Suprapubic skin (tissue), 4 donors: ENCODE data around the gene TTC27. TPM values are rescaled to one million over a fixed set of nuclear protein-coding genes. Genes with fewer than 3 reads are reported as not detected.

Source experiments
- DNase-seq, 2 donors: peaks; one replicate each; pipeline ENCODE4 v3.0.0-alpha.2; 2019; ENCODE audit warnings: low spot score in 2 of 2
- H3K27ac ChIP-seq: fragments of 200-600 bp; sonication (generic); one replicate; pipeline ENCODE4 v1.5.1; 2019
- H3K27me3 ChIP-seq: fragments of 200-600 bp; sonication (generic); one replicate; pipeline ENCODE4 v1.5.1; 2019
- H3K36me3 ChIP-seq: fragments of 200-600 bp; sonication (generic); one replicate; pipeline ENCODE4 v1.5.1; 2019
- H3K4me1 ChIP-seq: fragments of 200-600 bp; sonication (generic); one replicate; pipeline ENCODE4 v1.5.1; 2019
- H3K4me3 ChIP-seq: fragments of 200-600 bp; sonication (generic); one replicate; pipeline ENCODE4 v1.5.1; 2019; ENCODE audit warnings: mild to moderate bottlenecking
- H3K9me3 ChIP-seq: fragments of 200-600 bp; sonication (generic); one replicate; pipeline ENCODE4 v1.5.1; 2019
- EP300 ChIP-seq: sonication (generic); formaldehyde crosslinking; IDR thresholded peaks from one replicate; pipeline ENCODE4 v1.6.1; 2017; ENCODE audit warnings: antibody characterized with exemption
- POLR2A ChIP-seq, 2 donors: fragments of 450-650 bp; IDR thresholded peaks; one replicate each; pipeline ENCODE4 v1.6.1; 2017; ENCODE audit warnings: antibody characterized with exemption in 2 of 2, mild to moderate bottlenecking in 2 of 2, moderate library complexity in 2 of 2
- POLR2AphosphoS5 ChIP-seq, 3 donors: sonication (generic); formaldehyde crosslinking; IDR thresholded peaks; one replicate each; pipeline ENCODE4 v1.6.1; 2017; ENCODE audit warnings: antibody characterized with exemption in 3 of 3
- WGBS: methylation state at CpG from one replicate; pipeline ENCODE4 v1.1.5; 2018; 5-methylcytosine and 5-hydroxymethylcytosine counted together
- total RNA-seq, 4 donors: library from RNA; depleted of rRNA; stranded (reverse); fragments of >200 nt; gene quantifications; one replicate each; pipeline ENCODE4 v1.1.0, GENCODE V29; 2016
- TF ChIP-seq, protein P1 (sequence below), 2 donors: fragments of 200-600 bp in 1 of 2; fragments of 450-650 bp in 1 of 2; sonication (generic) in 1 of 2; IDR thresholded peaks; one replicate each; pipeline ENCODE4 v1.5.1; 2016 to 2019; ENCODE audit warnings: antibody characterized with exemption in 2 of 2, mild to moderate bottlenecking in 1 of 2, moderate library complexity in 1 of 2

Gene TTC27
- total RNA-seq, 4 donors from 2014 or later, result 14.0 to 32.7 (median 19.1) TPM

DNA sequence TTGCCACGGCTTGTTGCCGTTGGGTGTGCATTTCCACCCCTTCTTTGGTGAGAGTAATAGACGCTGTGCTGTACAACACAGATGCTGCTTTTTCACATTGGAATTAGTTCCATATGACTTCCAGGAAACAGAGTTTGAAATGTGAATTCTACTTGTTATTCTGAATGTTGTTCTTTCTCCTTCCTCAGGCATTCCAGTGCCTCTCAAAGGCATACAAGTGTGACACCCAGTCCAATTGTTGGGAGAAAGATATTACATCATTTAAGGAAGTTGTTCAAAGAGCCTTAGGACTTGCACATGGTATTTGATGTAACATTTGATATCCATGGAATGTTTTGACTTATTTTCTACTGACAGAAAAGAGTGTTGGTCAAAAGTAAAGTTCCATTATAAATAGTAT is 184.5 kb downstream of the TTC27 start:
- Histone ChIP-seq H3K36me3 (no peaks in the 10 kb centered on the region), H3K4me1 (peaks cover 2% of the 10 kb centered on the region), H3K4me3 (no peak overlapping the region), H3K9me3 (no peaks in the 10 kb centered on the region), H3K27me3 (no peaks in the 10 kb centered on the region), H3K27ac (no peak overlapping the region)
- TF ChIP-seq POLR2AphosphoS5 (IDR thresholded peaks at IDR 0.05) (no peak), EP300 (no peak), POLR2A (IDR thresholded peaks at IDR 0.05) (no peak)
- TF ChIP-seq, protein P1, sequence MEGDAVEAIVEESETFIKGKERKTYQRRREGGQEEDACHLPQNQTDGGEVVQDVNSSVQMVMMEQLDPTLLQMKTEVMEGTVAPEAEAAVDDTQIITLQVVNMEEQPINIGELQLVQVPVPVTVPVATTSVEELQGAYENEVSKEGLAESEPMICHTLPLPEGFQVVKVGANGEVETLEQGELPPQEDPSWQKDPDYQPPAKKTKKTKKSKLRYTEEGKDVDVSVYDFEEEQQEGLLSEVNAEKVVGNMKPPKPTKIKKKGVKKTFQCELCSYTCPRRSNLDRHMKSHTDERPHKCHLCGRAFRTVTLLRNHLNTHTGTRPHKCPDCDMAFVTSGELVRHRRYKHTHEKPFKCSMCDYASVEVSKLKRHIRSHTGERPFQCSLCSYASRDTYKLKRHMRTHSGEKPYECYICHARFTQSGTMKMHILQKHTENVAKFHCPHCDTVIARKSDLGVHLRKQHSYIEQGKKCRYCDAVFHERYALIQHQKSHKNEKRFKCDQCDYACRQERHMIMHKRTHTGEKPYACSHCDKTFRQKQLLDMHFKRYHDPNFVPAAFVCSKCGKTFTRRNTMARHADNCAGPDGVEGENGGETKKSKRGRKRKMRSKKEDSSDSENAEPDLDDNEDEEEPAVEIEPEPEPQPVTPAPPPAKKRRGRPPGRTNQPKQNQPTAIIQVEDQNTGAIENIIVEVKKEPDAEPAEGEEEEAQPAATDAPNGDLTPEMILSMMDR (IDR thresholded peaks at IDR 0.05), result no peak
- WGBS, result 62% methylated on average over 3 of the region's 3 CpGs
- DNase-seq, result no peak

DNA sequence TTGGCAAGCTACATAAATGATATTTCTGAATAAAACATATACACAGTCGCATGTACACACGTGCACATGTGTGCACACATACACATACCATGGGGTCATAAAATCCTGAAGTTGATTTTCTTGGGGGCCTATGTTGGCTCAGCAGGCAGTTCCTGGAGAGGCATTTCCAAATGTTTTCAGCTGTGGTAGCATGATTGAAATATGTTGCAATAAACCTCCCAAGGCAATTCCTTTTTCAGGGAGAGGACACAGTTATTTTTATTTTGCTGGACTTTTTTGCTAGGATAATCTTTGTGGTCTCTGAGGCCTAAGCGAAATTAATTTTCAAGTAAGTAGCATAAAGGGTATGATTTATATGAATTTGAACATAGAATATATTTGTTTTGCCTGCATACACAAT is 192.2 kb downstream of the TTC27 start:
- H3K36me3 ChIP-seq, result no peaks in the 10 kb centered on the region
- H3K9me3 ChIP-seq, result no peaks in the 10 kb centered on the region
- H3K27me3 ChIP-seq, result no peaks in the 10 kb centered on the region
- WGBS, result 65% methylated on average over 3 of the region's 3 CpGs
- H3K27ac ChIP-seq, result no peak overlapping the region
- TF ChIP-seq EP300, result no peak
- TF ChIP-seq POLR2AphosphoS5 (IDR thresholded peaks at IDR 0.05), result no peak
- no peak for TF ChIP-seq POLR2A (IDR thresholded peaks at IDR 0.05)
- TF ChIP-seq, protein P1 (IDR thresholded peaks at IDR 0.05), result no peak
- no peak overlapping the region for H3K4me3 ChIP-seq
- H3K4me1 ChIP-seq, result peaks cover under 1% of the 10 kb centered on the region
- no peak for DNase-seq

DNA sequence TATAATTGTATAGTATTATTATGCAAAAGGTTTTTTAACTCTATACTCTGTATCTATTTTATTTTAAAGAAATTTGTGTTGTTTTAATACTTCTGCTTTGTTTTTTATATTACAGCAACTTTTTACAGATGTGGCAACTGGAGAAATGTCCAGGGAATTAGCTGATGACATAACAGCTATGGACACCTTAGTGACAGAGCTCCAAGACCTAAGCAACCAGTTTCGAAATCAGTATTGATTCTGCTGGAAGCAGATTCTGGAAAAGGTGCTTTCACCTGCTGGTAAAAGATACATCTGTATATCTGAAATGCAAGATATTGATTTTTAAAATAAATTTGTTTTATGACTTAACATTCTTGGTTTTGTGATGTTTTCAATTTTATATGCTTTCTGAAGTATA is 192.9 kb downstream of the TTC27 start:
- Histone ChIP-seq H3K9me3 (no peaks in the 10 kb centered on the region), H3K4me1 (peaks cover 3% of the 10 kb centered on the region), H3K4me3 (no peak overlapping the region), H3K27me3 (no peaks in the 10 kb centered on the region), H3K36me3 (no peaks in the 10 kb centered on the region), H3K27ac (no peak overlapping the region)
- 83% methylated on average over 1 of the region's 1 CpG for WGBS
- no peak for DNase-seq
- TF ChIP-seq POLR2A (IDR thresholded peaks at IDR 0.05), result no peak
- TF ChIP-seq POLR2AphosphoS5 (IDR thresholded peaks at IDR 0.05), result no peak
- no peak for TF ChIP-seq EP300
- TF ChIP-seq, protein P1 (IDR thresholded peaks at IDR 0.05), result no peak

DNA sequence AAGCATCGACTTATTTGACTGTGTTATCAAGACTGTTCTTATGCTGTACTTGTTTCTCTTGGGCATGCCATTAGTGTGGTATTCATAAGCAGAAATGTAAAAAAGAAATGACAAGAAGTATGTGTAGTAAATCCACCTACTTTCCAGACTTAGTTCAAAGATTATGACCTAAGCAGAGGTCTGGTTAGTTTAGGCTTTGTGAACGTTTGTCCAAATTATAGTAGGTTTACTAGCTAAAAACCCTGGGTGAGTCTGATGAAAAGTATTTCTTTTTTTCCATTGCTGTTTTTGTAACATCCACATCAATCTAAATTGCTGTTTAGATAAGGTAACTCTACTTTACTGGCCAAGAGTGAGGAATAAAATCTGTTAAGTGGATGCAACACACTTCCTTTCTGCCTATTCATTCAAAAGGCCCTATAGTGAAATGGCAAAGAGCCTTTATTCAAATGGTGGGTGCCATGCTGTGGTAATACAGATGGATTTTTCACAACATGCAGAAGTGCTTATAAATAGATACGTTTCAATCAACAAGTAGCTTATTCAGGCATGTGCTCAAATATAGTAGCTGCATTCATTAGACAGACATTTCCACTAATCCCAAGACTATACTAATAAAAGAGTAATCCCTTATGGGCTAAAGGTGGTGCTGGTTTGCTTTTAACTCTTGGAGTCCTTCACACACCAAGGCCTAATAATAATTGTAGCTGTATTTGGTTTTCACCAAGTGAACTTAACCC is 196.4 kb downstream of the TTC27 start:
- Histone ChIP-seq H3K4me3 (no peak overlapping the region), H3K9me3 (no peaks in the 10 kb centered on the region), H3K27ac (no peak overlapping the region), H3K27me3 (no peaks in the 10 kb centered on the region), H3K36me3 (no peaks in the 10 kb centered on the region), H3K4me1 (peaks cover 3% of the 10 kb centered on the region)
- no peak for TF ChIP-seq EP300
- no peak for TF ChIP-seq POLR2A (IDR thresholded peaks at IDR 0.05)
- TF ChIP-seq, protein P1 (IDR thresholded peaks at IDR 0.05), result no peak
- TF ChIP-seq POLR2AphosphoS5 (IDR thresholded peaks at IDR 0.05), result no peak
- 88% methylated on average over 3 of the region's 3 CpGs for WGBS
- no peak for DNase-seq

DNA sequence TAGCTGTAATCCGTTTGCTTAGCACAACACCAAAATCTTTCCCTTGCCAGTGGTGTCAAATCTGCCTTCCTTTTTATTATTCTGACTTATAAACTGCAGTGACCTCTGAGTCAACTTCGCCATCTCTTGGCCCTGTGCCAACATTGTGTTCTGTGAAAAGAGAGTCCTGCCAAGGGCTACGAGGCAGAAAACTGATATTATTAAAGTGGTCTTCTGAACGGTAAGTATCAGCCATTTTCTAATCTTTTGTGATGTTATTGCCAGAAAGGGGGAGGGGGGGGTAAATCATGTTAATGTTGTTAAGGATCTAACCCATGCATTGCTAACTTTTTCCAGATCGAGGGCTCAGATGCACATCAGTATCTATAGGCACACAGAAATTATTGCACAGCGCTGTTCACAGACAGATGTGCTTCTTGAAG is 197.5 kb downstream of the TTC27 start:
- Histone ChIP-seq H3K4me3 (no peak overlapping the region), H3K27ac (no peak overlapping the region), H3K9me3 (no peaks in the 10 kb centered on the region), H3K4me1 (peaks cover 3% of the 10 kb centered on the region), H3K36me3 (no peaks in the 10 kb centered on the region), H3K27me3 (no peaks in the 10 kb centered on the region)
- DNase-seq, result no peak
- 38% methylated on average over 6 of the region's 6 CpGs for WGBS
- no peak for TF ChIP-seq POLR2AphosphoS5 (IDR thresholded peaks at IDR 0.05)
- no peak for TF ChIP-seq POLR2A (IDR thresholded peaks at IDR 0.05)
- no peak for TF ChIP-seq EP300
- TF ChIP-seq, protein P1 (IDR thresholded peaks at IDR 0.05), result no peak
